ENCODE data around the gene SPATS1. TPM values are rescaled to one million over a fixed set of nuclear protein-coding genes. Genes with fewer than 3 reads are reported as not detected.

SPATS1 gene
- total and polyA plus RNA-seq, 10 donors, result not detected

GRCh38 chr6:44333273-44333919 is 9.1 kb upstream of the SPATS1 start:
- peak overlapping the region in 2 of 8 donors; percentile 27 to 51 for H3K27ac ChIP-seq
- TF ChIP-seq POLR2AphosphoS5 (IDR thresholded peaks at IDR 0.05) (no peak), POLR2A (IDR thresholded peaks at IDR 0.05) (no peak), CTCF (IDR thresholded peaks at IDR 0.05 in 8 of 11, conservative IDR thresholded peaks at IDR 0.05 in 3 of 11) (no peak)
- no peaks in the 10 kb centered on the region for H3K9me3 ChIP-seq
- H3K36me3 ChIP-seq, result no peaks in the 10 kb centered on the region
- no peak overlapping the region for H3K4me3 ChIP-seq
- intact Hi-C loops (cut with DNase I; ENCODE audit: low total_unique reads), result no loop called here
- DNase-seq, result no peak
- peaks cover 0 to 13% (median 2%) of the 10 kb centered on the region in 6 donors for H3K4me1 ChIP-seq
- H3K27me3 ChIP-seq (replicated peaks in 1 of 7), result peaks cover 0 to 32% (median 13%) of the 10 kb centered on the region in 7 donors
- 48 to 62% (median 54%) methylated on average over 11 of the region's 11 CpGs for WGBS, 5 donors

- TF ChIP-seq POLR2AphosphoS5 (IDR thresholded peaks at IDR 0.05) (no peak), POLR2A (IDR thresholded peaks at IDR 0.05) (no peak), CTCF (IDR thresholded peaks at IDR 0.05 in 8 of 11, conservative IDR thresholded peaks at IDR 0.05 in 3 of 11) (no peak)
- H3K27ac ChIP-seq, result peak overlapping the region in 2 of 8 donors; percentile 27 to 51
- H3K4me3 ChIP-seq, result no peak overlapping the region
- intact Hi-C loops (cut with DNase I; ENCODE audit: low total_unique reads), result no loop called here
- DNase-seq, result no peak
- H3K9me3 ChIP-seq, result no peaks in the 10 kb centered on the region
- H3K4me1 ChIP-seq, result peaks cover 0 to 13% (median 2%) of the 10 kb centered on the region in 6 donors
- 55 to 82% (median 71%) methylated on average over 5 of the region's 5 CpGs for WGBS, 5 donors
- H3K36me3 ChIP-seq, result no peaks in the 10 kb centered on the region
- peaks cover 0 to 31% (median 13%) of the 10 kb centered on the region in 7 donors for H3K27me3 ChIP-seq (replicated peaks in 1 of 7)
These were observed 8.5 kb upstream of the SPATS1 start for GRCh38 chr6:44333942-44334341.

- Histone ChIP-seq H3K4me3 (no peak overlapping the region), H3K9me3 (no peaks in the 10 kb centered on the region), H3K27ac (no peak overlapping the region), H3K27me3 (replicated peaks in 1 of 7) (peaks cover 0 to 15% (median 0%) of the 10 kb centered on the region in 7 donors), H3K36me3 (no peaks in the 10 kb centered on the region), H3K4me1 (peaks cover 0 to 13% (median 2%) of the 10 kb centered on the region in 6 donors)
- intact Hi-C loops (cut with DNase I; ENCODE audit: low total_unique reads), result loop anchor here (5.0 kb wide), 1 partner anchor 163 kb away; no protein-coding TSS in a partner anchor
- TF ChIP-seq CTCF (IDR thresholded peaks at IDR 0.05 in 8 of 11, conservative IDR thresholded peaks at IDR 0.05 in 3 of 11), result no peak
- no peak for TF ChIP-seq POLR2AphosphoS5 (IDR thresholded peaks at IDR 0.05)
- TF ChIP-seq POLR2A (IDR thresholded peaks at IDR 0.05), result no peak
- DNase-seq, result no peak
- 47 to 67% (median 63%) methylated on average over 1 of the region's 1 CpG for WGBS, 5 donors
These were observed 6.8 kb upstream of the SPATS1 start for GRCh38 chr6:44335631-44336030.
